Measurements from ENCODE around the gene GJA3.
A peak's percentile ranks its signal among the peaks of the same experiment; 100 is the strongest.

Gene GJA3

GRCh38 chr13:20160306-20161274 is at the start of gene GJA3:
Gene GJA3, minus strand, starts transcription at chr13:20161052. Its CDS starts 17,764 bp downstream, at chr13:20143288.
- peak in 1 of 3 experiments; percentile 24 for DNase-seq (ENCODE audit: low read depth in 2 of 3, low spot score in 2 of 3)

DNA sequence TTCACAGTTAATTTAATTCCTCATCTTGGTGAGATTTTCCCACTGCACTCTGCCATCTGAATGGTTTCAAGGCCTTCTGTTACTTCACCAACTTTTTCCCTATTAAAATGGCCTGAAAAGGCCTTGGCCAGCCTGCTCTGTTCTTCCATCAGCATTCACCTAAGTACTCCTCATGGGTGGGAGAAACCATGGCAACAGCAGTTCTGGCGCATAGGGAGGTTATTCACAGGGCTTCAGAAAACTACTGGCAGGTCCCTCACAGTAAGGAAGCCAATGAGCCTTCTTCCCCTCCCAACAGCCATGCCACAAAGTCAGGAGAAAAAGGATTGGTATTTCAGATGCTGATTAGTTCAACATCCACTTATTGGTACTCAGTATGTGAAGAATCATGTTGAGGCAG is 49.1 kb upstream of the GJA3 start:
- no peak for DNase-seq (ENCODE audit: low read depth in 2 of 3, low spot score in 2 of 3)

- no peak for DNase-seq (ENCODE audit: low read depth in 2 of 3, low spot score in 2 of 3)
Measured at GRCh38 chr13:20206698-20207235, 45.9 kb upstream of the GJA3 start.

- no peak for DNase-seq (ENCODE audit: low read depth in 2 of 3, low spot score in 2 of 3)
Measured at GRCh38 chr13:20206065-20206697, 45.3 kb upstream of the GJA3 start.

- DNase-seq (ENCODE audit: low read depth in 2 of 3, low spot score in 2 of 3): no peak
Measured at GRCh38 chr13:20198781-20199180, 37.9 kb upstream of the GJA3 start.

- DNase-seq (ENCODE audit: low read depth in 2 of 3, low spot score in 2 of 3): no peak
Measured at GRCh38 chr13:20197361-20197834, 36.5 kb upstream of the GJA3 start.

GRCh38 chr13:20195801-20196200 is 34.9 kb upstream of the GJA3 start:
- DNase-seq (ENCODE audit: low read depth in 2 of 3, low spot score in 2 of 3): no peak

- DNase-seq (ENCODE audit: low read depth in 2 of 3, low spot score in 2 of 3): no peak
Measured at GRCh38 chr13:20193907-20194631, 33.2 kb upstream of the GJA3 start.

GRCh38 chr13:20193162-20193906 is 32.5 kb upstream of the GJA3 start:
- no peak for DNase-seq (ENCODE audit: low read depth in 2 of 3, low spot score in 2 of 3)

- no peak for DNase-seq (ENCODE audit: low read depth in 2 of 3, low spot score in 2 of 3)
Measured at GRCh38 chr13:20192836-20193161, 31.9 kb upstream of the GJA3 start, which contains the start of gene GJB2. Gene GJB2, minus strand, starts transcription at chr13:20192938. Its CDS starts 3,357 bp downstream, at chr13:20189581.

- DNase-seq (ENCODE audit: low read depth in 2 of 3, low spot score in 2 of 3): no peak
Measured at GRCh38 chr13:20192158-20192835, 31.4 kb upstream of the GJA3 start.

GRCh38 chr13:20191311-20192157 is 30.7 kb upstream of the GJA3 start:
- no peak for DNase-seq (ENCODE audit: low read depth in 2 of 3, low spot score in 2 of 3)

DNA sequence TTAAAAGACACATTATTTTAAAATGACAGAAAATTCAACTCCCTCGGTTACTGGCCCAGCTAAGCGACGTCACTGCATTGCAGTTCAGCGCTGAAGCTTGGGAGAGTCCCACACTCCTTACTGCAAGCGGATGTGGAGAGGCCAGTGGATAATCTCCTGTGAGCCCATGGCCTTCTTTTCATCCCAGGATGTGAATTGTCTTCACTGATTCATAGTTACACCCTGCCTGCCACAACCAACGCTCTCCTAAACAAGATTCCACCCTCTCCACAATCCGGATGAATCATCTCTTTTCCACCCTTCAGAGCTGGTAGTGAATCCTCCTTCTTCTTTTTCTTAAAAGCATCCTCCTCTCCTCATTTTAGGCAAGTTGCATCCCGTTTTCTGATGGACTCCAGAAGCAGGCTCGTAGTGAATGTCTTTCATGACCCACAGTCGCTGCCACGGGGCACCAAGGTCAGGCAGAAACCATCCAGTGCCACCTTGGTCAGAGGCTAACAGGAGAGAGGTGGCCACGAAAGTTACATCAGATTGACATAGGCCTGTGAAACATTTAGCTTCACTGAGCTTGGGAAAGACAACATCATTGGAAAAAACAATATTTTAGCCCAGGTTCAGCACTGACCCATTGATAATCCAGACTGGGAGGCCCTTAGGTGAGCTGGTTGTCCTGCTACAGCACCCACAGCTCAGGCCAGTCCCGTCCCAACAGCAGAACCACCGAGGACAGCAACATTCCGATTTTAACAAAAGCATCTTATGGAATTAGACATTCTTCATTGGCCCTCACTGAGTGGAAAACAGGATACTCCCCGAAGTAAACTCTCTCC is 29.8 kb upstream of the GJA3 start:
- no peak for DNase-seq (ENCODE audit: low read depth in 2 of 3, low spot score in 2 of 3)

DNA sequence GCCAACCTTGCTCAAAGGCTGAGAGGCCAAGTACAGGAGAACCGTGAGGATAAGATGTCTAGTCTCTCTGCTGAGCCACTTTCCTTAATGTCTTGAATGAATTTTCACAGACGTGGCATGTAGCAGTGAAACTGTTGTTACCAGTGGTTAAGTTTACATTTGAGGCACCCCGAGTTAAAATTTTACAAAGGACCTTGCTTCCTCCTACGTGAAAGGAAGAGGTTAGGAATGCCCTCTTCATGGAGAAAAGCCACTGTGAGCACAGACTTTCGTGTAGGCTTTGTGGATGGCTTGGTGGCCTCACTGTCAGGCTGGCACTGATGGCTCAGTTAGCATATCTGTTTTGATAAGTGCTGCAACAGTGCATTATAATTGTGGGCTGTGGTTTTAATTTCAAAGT is 29.2 kb upstream of the GJA3 start:
- DNase-seq (ENCODE audit: low read depth in 2 of 3, low spot score in 2 of 3): no peak

DNA sequence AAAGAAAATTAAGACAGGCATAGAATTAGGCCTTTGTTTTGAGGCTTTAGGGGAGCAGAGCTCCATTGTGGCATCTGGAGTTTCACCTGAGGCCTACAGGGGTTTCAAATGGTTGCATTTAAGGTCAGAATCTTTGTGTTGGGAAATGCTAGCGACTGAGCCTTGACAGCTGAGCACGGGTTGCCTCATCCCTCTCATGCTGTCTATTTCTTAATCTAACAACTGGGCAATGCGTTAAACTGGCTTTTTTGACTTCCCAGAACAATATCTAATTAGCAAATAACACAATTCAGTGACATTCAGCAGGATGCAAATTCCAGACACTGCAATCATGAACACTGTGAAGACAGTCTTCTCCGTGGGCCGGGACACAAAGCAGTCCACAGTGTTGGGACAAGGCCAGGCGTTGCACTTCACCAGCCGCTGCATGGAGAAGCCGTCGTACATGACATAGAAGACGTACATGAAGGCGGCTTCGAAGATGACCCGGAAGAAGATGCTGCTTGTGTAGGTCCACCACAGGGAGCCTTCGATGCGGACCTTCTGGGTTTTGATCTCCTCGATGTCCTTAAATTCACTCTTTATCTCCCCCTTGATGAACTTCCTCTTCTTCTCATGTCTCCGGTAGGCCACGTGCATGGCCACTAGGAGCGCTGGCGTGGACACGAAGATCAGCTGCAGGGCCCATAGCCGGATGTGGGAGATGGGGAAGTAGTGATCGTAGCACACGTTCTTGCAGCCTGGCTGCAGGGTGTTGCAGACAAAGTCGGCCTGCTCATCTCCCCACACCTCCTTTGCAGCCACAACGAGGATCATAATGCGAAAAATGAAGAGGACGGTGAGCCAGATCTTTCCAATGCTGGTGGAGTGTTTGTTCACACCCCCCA is 28.1 kb upstream of the GJA3 start:
- no peak for DNase-seq (ENCODE audit: low read depth in 2 of 3, low spot score in 2 of 3)

GRCh38 chr13:20186771-20187170 is 25.9 kb upstream of the GJA3 start:
- DNase-seq (ENCODE audit: low read depth in 2 of 3, low spot score in 2 of 3): no peak

DNA sequence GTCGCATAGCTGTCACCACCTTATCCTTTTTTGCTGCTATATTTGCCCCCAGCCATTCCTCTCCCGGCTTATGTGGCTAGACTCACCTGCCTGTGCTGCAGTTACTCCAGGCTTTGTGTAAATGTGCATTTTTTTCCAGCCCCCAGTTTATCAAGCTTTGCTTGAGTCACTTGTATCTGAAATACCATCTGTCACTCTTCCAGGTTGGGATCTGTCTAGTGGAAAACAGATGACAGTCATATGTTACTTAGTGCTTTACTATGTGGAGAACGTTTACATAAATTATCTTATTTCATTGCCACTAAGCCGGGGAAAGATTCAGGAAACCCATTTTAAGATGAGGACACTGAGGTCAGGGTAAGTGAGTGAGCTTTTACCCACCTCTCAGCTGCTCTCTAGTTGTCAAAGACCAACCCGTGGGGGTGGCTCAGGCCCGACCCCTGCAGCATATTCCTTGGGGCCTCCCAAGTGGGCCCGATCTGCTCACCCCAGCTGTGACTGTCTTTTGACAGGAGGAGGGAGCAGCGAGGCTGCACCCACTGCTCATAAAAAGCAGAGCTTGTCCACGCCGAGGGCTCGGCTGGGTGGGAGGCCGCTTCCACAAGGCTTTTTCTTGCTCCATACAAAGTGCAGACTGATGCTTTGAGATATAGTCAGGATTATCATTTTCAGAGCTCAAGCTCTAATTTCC is 24.7 kb upstream of the GJA3 start:
- no peak for DNase-seq (ENCODE audit: low read depth in 2 of 3, low spot score in 2 of 3)

Data from activated CD8-positive, alpha-beta memory T cell treated with anti-CD3 and anti-CD28 coated beads for 48 hours (primary cell).